Panc1 (cell line): ENCODE data around the gene PTPRZ1. TPM values are rescaled to one million over a fixed set of nuclear protein-coding genes. Genes with fewer than 3 reads are reported as not detected.

Experiments used
- ATAC-seq: fragments of 200-7000 bp; cut with Tn5 transposase; 2 replicates; pipeline ENCODE4 v1.9.1; 2020; ENCODE audit warnings: mild to moderate bottlenecking, moderate library complexity
- BruUV-seq: library from RNA; stranded (reverse); fragments of 400-500 nt; replicated peaks from 2 replicates; lab custom pipeline; 2021; lab: Mats Ljungman, UMichigan
- CTCF ChIA-PET: fragments of 300-600 bp; sonication (Branson Sonifier 250); formaldehyde crosslinking; loops from one replicate; lab custom pipeline; 2022; ENCODE audit warnings: antibody characterized with exemption; lab: Charles Lee
- POLR2A ChIA-PET: fragments of 300-600 bp; sonication (Branson Sonifier 250); formaldehyde crosslinking; loops from one replicate; lab custom pipeline; 2022; ENCODE audit warnings: antibody characterized with exemption; lab: Charles Lee
- DNase-seq: peaks from one replicate; pipeline ENCODE4 v3.0.0-alpha.2; 2010; ENCODE audit warnings: low read depth, low spot score
- H3K27ac ChIP-seq: 2 replicates; pipeline ENCODE4 v1.5.1; 2011; ENCODE audit warnings: mild to moderate bottlenecking, low read length, inconsistent platforms
- H3K27me3 ChIP-seq: fragments of 200-500 bp; sonication (Bioruptor generic); 2 replicates; pipeline ENCODE4 v1.6.0; 2014; ENCODE audit warnings: low read length, inconsistent platforms; ENCODE audit not compliant: control insufficient read depth, insufficient read depth
- H3K36me3 ChIP-seq: fragments of 200-500 bp; sonication (Bioruptor generic); 2 replicates; pipeline ENCODE4 v1.5.1; 2014; ENCODE audit warnings: inconsistent platforms, mild to moderate bottlenecking, low read length, moderate library complexity; ENCODE audit not compliant: control insufficient read depth, insufficient read depth
- H3K4me1 ChIP-seq: 2 replicates; pipeline ENCODE4 v1.5.1; 2011; ENCODE audit warnings: inconsistent platforms, mild to moderate bottlenecking, low read length, moderate library complexity; ENCODE audit not compliant: control insufficient read depth, insufficient read depth
- H3K4me3 ChIP-seq, 2 experiments: 2 replicates each; pipeline ENCODE4 v1.5.1; 2011 to 2012; ENCODE audit warnings: low read depth in 2 of 2, low read length in 2 of 2, mild to moderate bottlenecking in 2 of 2, inconsistent platforms in 1 of 2, moderate library complexity in 1 of 2
- H3K9me3 ChIP-seq: fragments of 200-500 bp; sonication (Bioruptor generic); 2 replicates; pipeline ENCODE4 v1.5.1; 2014; ENCODE audit warnings: low read depth, mild to moderate bottlenecking, inconsistent platforms, low read length, moderate library complexity; ENCODE audit not compliant: control insufficient read depth, insufficient read depth
- POLR2AphosphoS5 ChIP-seq: IDR thresholded peaks from 2 replicates; pipeline ENCODE4 v1.6.1; 2012; ENCODE audit warnings: mild to moderate bottlenecking, low read depth, low read length, moderate library complexity
- SIN3A ChIP-seq: IDR thresholded peaks from 2 replicates; pipeline ENCODE4 v1.6.1; 2012; ENCODE audit warnings: low read depth, mild to moderate bottlenecking, low read length, moderate library complexity, borderline replicate concordance; ENCODE audit not compliant: insufficient read depth
- TCF7L2 ChIP-seq: IDR thresholded peaks from 2 replicates; pipeline ENCODE4 v1.6.1; 2011; ENCODE audit warnings: mild to moderate bottlenecking, low read depth, low read length, inconsistent platforms
- in situ Hi-C: cut with HindIII; loops from 2 replicates; pipeline ENCODE4 v1.10.0; 2016; ENCODE audit warnings: low sequenced_read_pairs, low pct_unique_long_range_greater_than_20kb
- intact Hi-C: fragments of 100-400 bp; cut with micrococcal nuclease; formaldehyde crosslinking; loops from one replicate; pipeline ENCODE4 v1.10.0; 2022; ENCODE audit not compliant: unreplicated experiment
- total RNA-seq: library from RNA; stranded (reverse); gene quantifications from one replicate; pipeline ENCODE4 v1.2.1, GENCODE V29; 2021; ENCODE audit not compliant: unreplicated experiment
- TF ChIP-seq, protein P1 (sequence below): fragments of 450-650 bp; IDR thresholded peaks from 2 replicates; pipeline ENCODE4 v1.5.1; 2017; ENCODE audit warnings: mild to moderate bottlenecking
- TF ChIP-seq, protein P2 (sequence below), 2 experiments: IDR thresholded peaks; 2 replicates each; pipeline ENCODE4 v1.6.1; 2011 to 2012; ENCODE audit warnings: low read depth in 2 of 2, control low read depth in 1 of 2, low read length in 1 of 2, mild to moderate bottlenecking in 1 of 2, moderate library complexity in 1 of 2; ENCODE audit not compliant: insufficient read depth in 1 of 2

The PTPRZ1 gene
- total RNA-seq, 1 experiment from 2014 or later: 0.05 TPM

GRCh38 chr7:121837462-121837861, 35.5 kb upstream of the PTPRZ1 start:
- no peaks in the 10 kb centered on the region for H3K9me3 ChIP-seq
- TF ChIP-seq, protein P1, sequence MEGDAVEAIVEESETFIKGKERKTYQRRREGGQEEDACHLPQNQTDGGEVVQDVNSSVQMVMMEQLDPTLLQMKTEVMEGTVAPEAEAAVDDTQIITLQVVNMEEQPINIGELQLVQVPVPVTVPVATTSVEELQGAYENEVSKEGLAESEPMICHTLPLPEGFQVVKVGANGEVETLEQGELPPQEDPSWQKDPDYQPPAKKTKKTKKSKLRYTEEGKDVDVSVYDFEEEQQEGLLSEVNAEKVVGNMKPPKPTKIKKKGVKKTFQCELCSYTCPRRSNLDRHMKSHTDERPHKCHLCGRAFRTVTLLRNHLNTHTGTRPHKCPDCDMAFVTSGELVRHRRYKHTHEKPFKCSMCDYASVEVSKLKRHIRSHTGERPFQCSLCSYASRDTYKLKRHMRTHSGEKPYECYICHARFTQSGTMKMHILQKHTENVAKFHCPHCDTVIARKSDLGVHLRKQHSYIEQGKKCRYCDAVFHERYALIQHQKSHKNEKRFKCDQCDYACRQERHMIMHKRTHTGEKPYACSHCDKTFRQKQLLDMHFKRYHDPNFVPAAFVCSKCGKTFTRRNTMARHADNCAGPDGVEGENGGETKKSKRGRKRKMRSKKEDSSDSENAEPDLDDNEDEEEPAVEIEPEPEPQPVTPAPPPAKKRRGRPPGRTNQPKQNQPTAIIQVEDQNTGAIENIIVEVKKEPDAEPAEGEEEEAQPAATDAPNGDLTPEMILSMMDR: no peak
- TF ChIP-seq SIN3A (no peak), TCF7L2 (no peak), POLR2AphosphoS5 (no peak)
- TF ChIP-seq, protein P2, sequence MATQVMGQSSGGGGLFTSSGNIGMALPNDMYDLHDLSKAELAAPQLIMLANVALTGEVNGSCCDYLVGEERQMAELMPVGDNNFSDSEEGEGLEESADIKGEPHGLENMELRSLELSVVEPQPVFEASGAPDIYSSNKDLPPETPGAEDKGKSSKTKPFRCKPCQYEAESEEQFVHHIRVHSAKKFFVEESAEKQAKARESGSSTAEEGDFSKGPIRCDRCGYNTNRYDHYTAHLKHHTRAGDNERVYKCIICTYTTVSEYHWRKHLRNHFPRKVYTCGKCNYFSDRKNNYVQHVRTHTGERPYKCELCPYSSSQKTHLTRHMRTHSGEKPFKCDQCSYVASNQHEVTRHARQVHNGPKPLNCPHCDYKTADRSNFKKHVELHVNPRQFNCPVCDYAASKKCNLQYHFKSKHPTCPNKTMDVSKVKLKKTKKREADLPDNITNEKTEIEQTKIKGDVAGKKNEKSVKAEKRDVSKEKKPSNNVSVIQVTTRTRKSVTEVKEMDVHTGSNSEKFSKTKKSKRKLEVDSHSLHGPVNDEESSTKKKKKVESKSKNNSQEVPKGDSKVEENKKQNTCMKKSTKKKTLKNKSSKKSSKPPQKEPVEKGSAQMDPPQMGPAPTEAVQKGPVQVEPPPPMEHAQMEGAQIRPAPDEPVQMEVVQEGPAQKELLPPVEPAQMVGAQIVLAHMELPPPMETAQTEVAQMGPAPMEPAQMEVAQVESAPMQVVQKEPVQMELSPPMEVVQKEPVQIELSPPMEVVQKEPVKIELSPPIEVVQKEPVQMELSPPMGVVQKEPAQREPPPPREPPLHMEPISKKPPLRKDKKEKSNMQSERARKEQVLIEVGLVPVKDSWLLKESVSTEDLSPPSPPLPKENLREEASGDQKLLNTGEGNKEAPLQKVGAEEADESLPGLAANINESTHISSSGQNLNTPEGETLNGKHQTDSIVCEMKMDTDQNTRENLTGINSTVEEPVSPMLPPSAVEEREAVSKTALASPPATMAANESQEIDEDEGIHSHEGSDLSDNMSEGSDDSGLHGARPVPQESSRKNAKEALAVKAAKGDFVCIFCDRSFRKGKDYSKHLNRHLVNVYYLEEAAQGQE (IDR thresholded peaks at IDR 0.05; ENCODE audit: insufficient read depth in 1 of 2, low read depth in 2 of 2, low read length in 1 of 2): no peak
- H3K36me3 ChIP-seq: no peaks in the 10 kb centered on the region; the same call in 1 of the 2 replicates
- H3K27me3 ChIP-seq: no peaks in the 10 kb centered on the region; the same call in 1 of the 2 replicates
- BruUV-seq: no TSS peak
- H3K4me3 ChIP-seq: no peak overlapping the region
- intact Hi-C loops: no loop called here
- ChIA-PET POLR2A (no interaction called here), CTCF (no interaction called here)
- DNase-seq: no peak
- ATAC-seq: no peak
- in situ Hi-C loops: no loop called here
- no peak overlapping the region for H3K27ac ChIP-seq
- no peaks in the 10 kb centered on the region for H3K4me1 ChIP-seq

- Histone ChIP-seq H3K4me3 (no peak overlapping the region), H3K9me3 (no peaks in the 10 kb centered on the region), H3K4me1 (no peaks in the 10 kb centered on the region), H3K27ac (no peak overlapping the region), H3K36me3 (no peaks in the 10 kb centered on the region), H3K27me3 (no peaks in the 10 kb centered on the region)
- DNase-seq: no peak
- CTCF ChIA-PET: no interaction called here
- no peak for ATAC-seq
- intact Hi-C loops: no loop called here
- no TSS peak for BruUV-seq
- POLR2A ChIA-PET: interaction anchor here (0.6 kb wide), 1 partner anchor 289 kb away, joined by 3 read pairs; no protein-coding TSS in a partner anchor
- in situ Hi-C loops: no loop called here
- TF ChIP-seq, protein P1: no peak
- no peak for TF ChIP-seq POLR2AphosphoS5
- no peak for TF ChIP-seq SIN3A
- TF ChIP-seq, protein P2 (IDR thresholded peaks at IDR 0.05; ENCODE audit: insufficient read depth in 1 of 2, low read depth in 2 of 2, low read length in 1 of 2): no peak
- no peak for TF ChIP-seq TCF7L2
Measured at GRCh38 chr7:121847041-121847440, 25.9 kb upstream of the PTPRZ1 start.
